NCI-H1105 (cell line): ENCODE data around the gene AGT.
"Not testable (repeated sequence)": the region's sequence is repeated elsewhere in the genome, so short reads cannot be mapped to it uniquely, and the experiment has no call there.

Experiments
- DNase-seq: peaks from one replicate; lab custom pipeline; 2025; lab: John Stamatoyannopoulos, UW

The AGT gene

GRCh38 chr1:230686747-230687146 lies 27.2 kb downstream of the AGT start:
- no peak for DNase-seq

- DNase-seq, result no peak
Measured at GRCh38 chr1:230684998-230685397, 28.9 kb downstream of the AGT start.

DNA sequence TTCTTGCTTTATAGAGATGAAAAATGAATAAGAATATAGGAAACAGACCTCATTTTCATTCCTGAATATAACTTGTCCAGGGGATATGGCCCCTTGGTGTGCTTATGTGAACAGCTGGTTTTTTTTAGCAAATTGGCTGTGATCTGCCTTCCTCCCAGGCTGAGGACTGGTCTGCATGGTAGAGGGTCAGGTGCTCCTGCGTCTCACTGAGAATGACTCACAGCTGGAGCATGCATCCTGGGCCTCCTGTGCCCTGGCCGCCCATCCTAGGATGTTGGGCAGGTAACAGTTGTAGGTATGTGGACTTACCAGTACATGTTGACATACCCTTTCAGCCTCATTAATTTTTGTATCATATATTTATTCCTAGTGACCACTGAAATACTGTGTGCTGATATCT lies 29.8 kb downstream of the AGT start:
- no peak for DNase-seq

DNA sequence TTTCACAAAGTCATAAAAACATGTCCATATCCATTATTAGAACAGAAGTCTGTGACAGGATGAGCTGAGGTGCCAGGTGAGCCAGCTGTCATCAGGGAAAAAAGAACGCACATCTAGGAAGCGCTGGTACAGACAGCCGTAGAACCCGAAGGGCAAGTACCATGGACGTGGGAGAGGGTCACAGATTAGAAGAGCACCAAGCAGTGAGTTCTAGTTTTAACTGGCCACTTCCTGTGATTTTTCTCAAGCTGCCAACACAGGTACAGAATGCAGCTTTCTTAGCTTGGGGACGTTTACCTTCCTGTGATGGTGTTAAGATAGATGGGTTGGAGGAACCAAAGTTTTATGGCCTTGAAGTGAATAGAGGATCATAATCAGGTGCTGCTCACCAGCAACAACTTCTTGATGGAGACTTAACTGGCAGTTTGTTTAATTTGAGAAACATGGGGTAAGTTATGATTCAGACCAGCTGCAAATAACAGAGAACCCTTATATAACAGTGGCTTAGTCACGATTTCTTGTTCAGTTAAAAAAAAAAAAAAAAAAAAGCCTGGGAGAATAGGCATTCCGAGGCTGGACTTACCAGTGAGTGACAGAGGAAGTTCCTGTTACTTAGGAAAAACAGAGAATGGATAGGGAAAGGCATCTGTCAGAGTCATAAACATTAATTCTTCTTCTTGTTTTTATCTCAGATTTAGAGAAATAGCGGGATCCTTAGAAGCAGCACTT lies 30.9 kb downstream of the AGT start:
- no peak for DNase-seq

DNA sequence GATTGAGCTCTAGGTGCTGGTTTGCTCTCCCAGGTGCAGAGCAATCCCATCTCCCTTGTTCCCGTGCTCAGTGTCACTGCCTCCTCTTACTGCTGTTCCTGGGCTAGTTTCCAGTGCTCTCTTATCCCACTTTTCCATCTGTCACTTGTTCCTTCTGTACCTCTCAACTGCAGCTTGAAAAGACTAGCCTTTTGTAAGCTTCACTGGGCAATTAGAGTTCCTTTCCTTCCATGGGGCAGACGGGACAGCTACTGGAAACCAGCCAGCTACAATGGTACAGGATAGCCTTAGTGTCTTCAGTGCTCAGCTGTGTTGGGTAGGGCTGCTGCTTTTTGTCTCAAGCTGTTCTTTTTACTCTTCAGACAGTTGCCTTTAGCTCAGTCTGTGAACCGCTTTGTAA lies 31.6 kb downstream of the AGT start:
- peak; percentile 33 for DNase-seq

GRCh38 chr1:230681599-230681998 lies 32.3 kb downstream of the AGT start:
- peak; percentile 58 for DNase-seq

DNA sequence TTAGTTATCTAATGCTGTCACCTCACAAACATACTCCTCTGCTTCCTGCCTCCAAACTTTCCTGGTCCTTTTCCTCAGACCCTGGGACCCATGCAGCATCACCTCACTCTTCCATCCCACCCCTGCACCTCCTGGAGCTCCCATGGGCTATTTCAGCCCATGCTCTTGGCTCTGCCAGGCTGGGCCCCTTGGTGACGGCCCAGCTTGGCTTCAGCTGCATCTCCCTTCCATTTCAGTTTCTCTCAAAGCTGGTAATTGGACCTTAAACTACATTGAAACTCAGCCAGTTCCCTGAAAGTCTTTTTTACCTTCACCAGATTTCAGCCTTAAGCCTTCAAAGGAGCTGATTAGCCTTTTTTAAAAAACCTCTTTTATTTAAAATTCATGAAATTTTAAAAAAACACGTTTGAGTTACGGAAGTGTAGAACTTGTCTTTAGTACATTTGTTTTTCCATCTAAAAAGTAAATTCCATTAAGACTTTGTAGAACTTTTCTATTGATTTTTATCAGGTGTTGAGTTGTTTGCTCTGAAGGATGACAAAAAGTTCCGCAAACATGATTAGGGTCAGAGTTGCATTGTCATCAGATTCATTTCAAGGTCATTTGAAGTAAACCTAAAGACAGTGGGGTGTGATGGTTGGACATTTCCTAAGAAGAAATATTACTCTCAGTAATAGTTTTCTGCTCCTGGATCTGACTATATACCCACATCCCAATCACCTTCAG lies 33.5 kb downstream of the AGT start:
- DNase-seq, result no peak

DNA sequence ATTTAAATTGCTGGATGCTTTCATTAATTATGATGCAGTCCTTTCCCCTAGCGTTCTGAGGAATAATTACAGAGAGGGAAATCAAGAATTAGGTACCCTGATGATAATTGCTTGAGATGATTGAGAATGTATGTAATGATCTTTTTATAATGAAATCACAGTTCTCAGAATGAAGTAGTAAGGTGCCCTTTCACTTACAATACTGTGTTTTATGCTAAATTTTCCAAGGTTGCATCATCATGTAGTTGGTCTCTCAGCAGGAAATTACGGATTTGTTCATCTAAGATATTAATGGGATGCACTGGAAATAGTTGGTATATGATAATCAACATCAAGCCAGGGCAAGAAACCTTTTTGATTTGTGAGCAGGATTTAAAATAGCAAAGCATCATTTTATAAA lies 34.1 kb downstream of the AGT start:
- DNase-seq, result no peak

DNA sequence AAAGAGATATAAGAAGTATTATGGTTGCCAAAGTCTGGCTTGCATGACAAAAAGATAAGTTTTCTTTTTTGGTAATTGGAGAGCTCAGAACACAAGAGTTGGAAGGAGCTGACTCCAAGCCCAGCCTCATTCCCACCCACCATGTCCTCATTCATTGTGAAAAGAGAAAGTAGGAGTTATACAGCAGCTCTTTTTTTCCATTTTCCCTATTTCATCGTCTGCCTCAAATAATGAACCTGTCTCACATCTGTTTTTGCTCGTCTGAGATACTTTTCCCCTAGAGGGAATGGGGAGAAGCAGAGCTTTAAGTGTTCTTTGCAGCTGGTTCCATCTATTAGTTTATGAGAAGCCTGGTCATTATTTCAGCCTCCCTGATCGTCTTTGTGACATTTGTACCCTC lies 34.7 kb downstream of the AGT start:
- DNase-seq, result no peak

DNA sequence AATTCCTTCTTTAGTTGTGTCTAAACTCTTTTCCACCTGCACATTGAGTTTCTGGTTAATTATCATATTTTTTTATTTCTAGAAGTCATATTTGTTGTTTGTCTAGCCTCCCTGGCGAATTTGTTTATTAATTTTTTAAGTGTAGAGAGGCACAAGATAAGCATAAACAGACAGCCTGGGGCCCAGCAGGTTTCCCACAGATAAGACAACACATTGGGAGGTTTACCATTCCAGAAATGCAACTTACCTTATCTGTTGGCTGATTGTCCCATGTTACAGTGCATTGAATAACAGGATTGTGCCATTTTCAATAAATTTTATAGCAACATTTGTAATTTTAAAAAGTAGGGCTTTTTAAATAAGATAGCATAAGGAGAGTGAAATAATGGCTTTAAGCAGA lies 36.7 kb downstream of the AGT start:
- DNase-seq, result no peak

GRCh38 chr1:230674581-230674980 lies 39.3 kb downstream of the AGT start:
- DNase-seq, result no peak

DNA sequence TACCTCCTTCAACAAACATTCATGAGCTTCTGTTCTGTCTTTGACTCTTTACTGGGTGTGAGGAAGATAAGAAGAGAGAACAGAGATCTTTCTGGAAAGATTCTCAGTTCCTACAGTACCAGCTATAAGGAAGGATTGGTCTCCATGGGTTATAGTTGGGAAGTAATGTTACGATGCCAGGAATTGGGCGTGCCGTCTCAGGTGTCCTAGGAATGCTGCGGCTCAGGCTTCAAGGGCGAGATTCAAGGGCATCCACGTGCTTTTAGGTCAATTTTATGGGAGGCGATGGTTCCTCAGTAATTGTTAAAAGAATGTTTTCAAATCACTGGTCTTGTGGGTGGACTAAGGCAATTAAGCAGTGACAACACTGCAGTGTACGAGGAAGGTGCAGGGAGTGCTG lies 44.4 kb downstream of the AGT start:
- no peak for DNase-seq

- DNase-seq, result no peak
Measured at GRCh38 chr1:230668227-230668626, 45.7 kb downstream of the AGT start.

GRCh38 chr1:230661976-230662375 lies 51.9 kb downstream of the AGT start:
- DNase-seq, result no peak

DNA sequence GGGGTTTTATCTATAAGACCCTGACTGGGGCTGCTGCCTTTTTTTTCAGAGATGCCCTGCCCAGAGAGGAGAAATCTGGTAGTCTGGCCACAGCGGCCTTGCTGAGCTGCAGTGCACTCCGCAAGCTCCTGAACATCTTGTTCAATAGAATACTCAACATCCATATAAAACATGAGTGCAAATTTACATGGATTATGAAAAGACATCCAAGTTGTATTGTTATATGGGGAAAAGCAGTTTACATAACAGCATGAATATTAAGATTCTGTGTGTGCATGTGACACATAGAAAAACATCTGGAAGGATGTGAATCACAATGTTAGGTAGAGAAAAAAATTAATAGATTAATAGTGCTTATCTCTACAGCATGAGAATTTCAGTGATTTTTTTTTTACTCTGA lies 55.2 kb downstream of the AGT start:
- DNase-seq, result no peak

GRCh38 chr1:230658103-230658502 lies 55.8 kb downstream of the AGT start:
- DNase-seq, result not testable (repeated sequence)

- not testable (repeated sequence) for DNase-seq
Measured at GRCh38 chr1:230656719-230657118, 57.2 kb downstream of the AGT start.
